ENCODE data around the gene EOGT. TPM values are rescaled to one million over a fixed set of nuclear protein-coding genes. Genes with fewer than 3 reads are reported as not detected.

The EOGT gene
- total RNA-seq, 4 donors from 2014 or later, result 44.1 to 73.0 (median 57.9) TPM

- no peak overlapping the region for H3K27ac ChIP-seq
- no peak for TF ChIP-seq CTCF (IDR thresholded peaks at IDR 0.05)
- TF ChIP-seq POLR2A (IDR thresholded peaks at IDR 0.05), result no peak
- no peaks in the 10 kb centered on the region for H3K9me3 ChIP-seq
- intact Hi-C loops (cut with DNase I; ENCODE audit: low total_unique reads), result no loop called here
- H3K4me3 ChIP-seq, result no peak overlapping the region
- no peak for DNase-seq
- no peaks in the 10 kb centered on the region for H3K27me3 ChIP-seq
- no peaks in the 10 kb centered on the region for H3K4me1 ChIP-seq
- H3K36me3 ChIP-seq, result no peaks in the 10 kb centered on the region
These were observed 2.6 kb upstream of the EOGT start for GRCh38 chr3:69016102-69016501.

- peak overlapping the region; percentile 98 to 99 for H3K27ac ChIP-seq
- H3K27me3 ChIP-seq, result no peaks in the 10 kb centered on the region
- H3K36me3 ChIP-seq, result no peaks in the 10 kb centered on the region
- TF ChIP-seq POLR2A (IDR thresholded peaks at IDR 0.05) (no peak), CTCF (IDR thresholded peaks at IDR 0.05) (no peak)
- H3K4me3 ChIP-seq, result peak overlapping the region; percentile 70 to 82
- no peaks in the 10 kb centered on the region for H3K4me1 ChIP-seq
- no peak for DNase-seq
- no peaks in the 10 kb centered on the region for H3K9me3 ChIP-seq
- intact Hi-C loops (cut with DNase I; ENCODE audit: low total_unique reads), result no loop called here
These were observed 617 bp upstream of the EOGT start for GRCh38 chr3:69014022-69014580.

- H3K27ac ChIP-seq, result peak overlapping the region; percentile 98 to 99
- no peaks in the 10 kb centered on the region for H3K9me3 ChIP-seq
- no peaks in the 10 kb centered on the region for H3K27me3 ChIP-seq
- DNase-seq, result peak; percentile 52 to 60
- H3K36me3 ChIP-seq, result no peaks in the 10 kb centered on the region
- H3K4me3 ChIP-seq, result peak overlapping the region; percentile 70 to 82
- H3K4me1 ChIP-seq, result no peaks in the 10 kb centered on the region
- TF ChIP-seq CTCF (IDR thresholded peaks at IDR 0.05) (peak in 1 of 4 experiments; percentile 29), POLR2A (IDR thresholded peaks at IDR 0.05) (no peak)
- intact Hi-C loops (cut with DNase I; ENCODE audit: low total_unique reads), result no loop called here
These were observed 658 bp downstream of the EOGT start for GRCh38 chr3:69012800-69013252.

- Histone ChIP-seq H3K4me3 (peak overlapping the region; percentile 70 to 82), H3K27ac (peak overlapping the region; percentile 98 to 99), H3K9me3 (no peaks in the 10 kb centered on the region), H3K36me3 (no peaks in the 10 kb centered on the region), H3K27me3 (no peaks in the 10 kb centered on the region), H3K4me1 (no peaks in the 10 kb centered on the region)
- TF ChIP-seq CTCF (IDR thresholded peaks at IDR 0.05) (no peak), POLR2A (IDR thresholded peaks at IDR 0.05) (no peak)
- peak; percentile 48 to 51 for DNase-seq
- intact Hi-C loops (cut with DNase I; ENCODE audit: low total_unique reads), result no loop called here
These were observed 1.2 kb downstream of the EOGT start for GRCh38 chr3:69012100-69012799.

- intact Hi-C loops (cut with DNase I; ENCODE audit: low total_unique reads), result no loop called here
- TF ChIP-seq POLR2A (IDR thresholded peaks at IDR 0.05) (no peak), CTCF (IDR thresholded peaks at IDR 0.05) (no peak)
- peak overlapping the region; percentile 98 to 99 for H3K27ac ChIP-seq
These were observed 2.3 kb downstream of the EOGT start for GRCh38 chr3:69011096-69011730.

More at GRCh38 chr3:69011096-69011730, 2.3 kb downstream of the EOGT start:
- H3K9me3 ChIP-seq, result no peaks in the 10 kb centered on the region
- no peaks in the 10 kb centered on the region for H3K27me3 ChIP-seq
- no peaks in the 10 kb centered on the region for H3K4me1 ChIP-seq
- H3K36me3 ChIP-seq, result no peaks in the 10 kb centered on the region
- no peak for DNase-seq
- no peak overlapping the region for H3K4me3 ChIP-seq
